ENCODE data around the gene NCR2.

Gene NCR2

GRCh38 chr6:41392246-41392645 is 56.8 kb downstream of the NCR2 start:
- FAIRE-seq = no peak

GRCh38 chr6:41396335-41396734 is 60.9 kb downstream of the NCR2 start:
- DNase-seq (ENCODE audit: insufficient read length, low spot score) (no peak), FAIRE-seq (no peak)

More at GRCh38 chr6:41392246-41392645, 56.8 kb downstream of the NCR2 start:
- no peak for DNase-seq (ENCODE audit: insufficient read length, low spot score)

DNA sequence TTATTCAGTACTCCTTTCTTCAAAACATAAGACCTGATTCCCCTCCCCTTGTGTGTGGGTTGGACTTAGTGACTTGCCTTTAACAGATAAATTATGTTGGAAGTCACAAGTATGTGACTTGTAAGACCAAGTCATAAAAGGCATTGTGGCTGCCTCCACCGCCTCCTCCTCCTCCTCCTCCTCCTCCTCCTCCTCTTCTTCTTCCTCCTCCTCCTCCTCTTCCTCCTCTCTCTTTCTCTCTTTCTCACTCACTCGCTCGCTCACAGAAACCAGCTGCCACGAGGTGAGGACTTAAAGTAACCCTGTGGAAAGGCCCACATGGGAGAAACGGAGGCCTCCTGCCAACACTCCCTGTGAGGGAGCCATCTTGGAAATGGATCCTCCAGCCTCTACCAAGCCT is 64.0 kb downstream of the NCR2 start:
- no peak for DNase-seq (ENCODE audit: insufficient read length, low spot score)
- FAIRE-seq = no peak

All from GM19239 (cell line).